HEK293 (cell line): Measurements from ENCODE around the gene GBX2.
A peak's percentile ranks its signal among the peaks of the same experiment; 100 is the strongest.

Experiments
- CTCF ChIA-PET: fragments of 350-600 bp; formaldehyde crosslinking; extraction: SDS; loops from one replicate; lab custom pipeline; 2021; ENCODE audit warnings: antibody characterized with exemption; lab: Yijun Ruan, JAX
- POLR2A ChIA-PET: fragments of 300-600 bp; formaldehyde crosslinking; extraction: SDS; loops from one replicate; lab custom pipeline; 2020; ENCODE audit warnings: antibody characterized with exemption, inconsistent platforms; lab: Yijun Ruan, JAX
- H3K27ac ChIP-seq: fragments of 200-500 bp; sonication (Bioruptor generic); 2 replicates; pipeline ENCODE4 v1.5.1; 2014; ENCODE audit warnings: low read depth, low read length, control low read depth, inconsistent platforms; ENCODE audit errors: extremely low read depth
- H3K36me3 ChIP-seq, 2 experiments: fragments of 200-500 bp in 1 of 2; sonication (Bioruptor generic) in 1 of 2; 1 replicate in 1 of 2; 2 replicates in 1 of 2; pipeline ENCODE4 v1.5.1; 2014 to 2017; ENCODE audit warnings: inconsistent platforms in 2 of 2, low read length in 2 of 2; ENCODE audit not compliant: control insufficient read depth in 2 of 2, insufficient read depth in 1 of 2
- H3K4me1 ChIP-seq: fragments of 200-500 bp; sonication (Bioruptor generic); 2 replicates; pipeline ENCODE4 v1.5.1; 2014; ENCODE audit warnings: mild to moderate bottlenecking, low read length, inconsistent platforms; ENCODE audit not compliant: control insufficient read depth, insufficient read depth
- H3K4me3 ChIP-seq: 2 replicates; pipeline ENCODE4 v1.5.1; 2011; ENCODE audit warnings: low read depth, mild to moderate bottlenecking, control low read depth, low read length, moderate library complexity
- H3K9me3 ChIP-seq: fragments of 200-500 bp; sonication (Bioruptor generic); 2 replicates; pipeline ENCODE4 v1.5.1; 2014; ENCODE audit warnings: low read depth, low read length, inconsistent platforms; ENCODE audit not compliant: control insufficient read depth, insufficient read depth
- EGR2 ChIP-seq: fragments of 450-650 bp; formaldehyde crosslinking; IDR thresholded peaks from 2 replicates; pipeline ENCODE4 v1.5.1; 2016; ENCODE audit warnings: low read depth, missing biosample characterization, missing genetic modification characterization
- GLIS1 ChIP-seq: fragments of 450-650 bp; formaldehyde crosslinking; IDR thresholded peaks from 2 replicates; pipeline ENCODE4 v1.5.1; 2016; ENCODE audit warnings: missing biosample characterization, missing genetic modification characterization
- PRDM1 ChIP-seq: fragments of 450-650 bp; formaldehyde crosslinking; IDR thresholded peaks from 2 replicates; pipeline ENCODE4; 2016; ENCODE audit warnings: missing biosample characterization, missing genetic modification characterization
- PRDM4 ChIP-seq: fragments of 450-650 bp; formaldehyde crosslinking; IDR thresholded peaks from 2 replicates; pipeline ENCODE4 v1.5.1; 2017; ENCODE audit warnings: missing biosample characterization, missing genetic modification characterization
- ZFHX2 ChIP-seq: fragments of 450-650 bp; formaldehyde crosslinking; conservative IDR thresholded peaks from 2 replicates; pipeline ENCODE4 v1.5.1; 2016; ENCODE audit warnings: missing biosample characterization, missing genetic modification characterization
- ZIC2 ChIP-seq: fragments of 450-650 bp; formaldehyde crosslinking; IDR thresholded peaks from 2 replicates; pipeline ENCODE4 v1.5.1; 2016; ENCODE audit warnings: missing biosample characterization, missing genetic modification characterization
- ZNF112 ChIP-seq: fragments of 450-650 bp; formaldehyde crosslinking; IDR thresholded peaks from 2 replicates; pipeline ENCODE4 v1.5.0; 2017; ENCODE audit warnings: missing biosample characterization, missing genetic modification characterization
- ZNF18 ChIP-seq: fragments of 450-650 bp; formaldehyde crosslinking; IDR thresholded peaks from 2 replicates; pipeline ENCODE4 v1.5.1; 2016; ENCODE audit warnings: missing biosample characterization, missing genetic modification characterization
- ZNF341 ChIP-seq: fragments of 450-650 bp; formaldehyde crosslinking; IDR thresholded peaks from 2 replicates; pipeline ENCODE4; 2016; ENCODE audit warnings: low read depth, missing biosample characterization, missing genetic modification characterization
- ZNF610 ChIP-seq: fragments of 450-650 bp; formaldehyde crosslinking; IDR thresholded peaks from 2 replicates; pipeline ENCODE4 v1.5.1; 2016; ENCODE audit warnings: missing biosample characterization, missing genetic modification characterization, borderline replicate concordance
- ZNF664 ChIP-seq: fragments of 450-650 bp; formaldehyde crosslinking; IDR thresholded peaks from 2 replicates; pipeline ENCODE4 v1.5.1; 2016; ENCODE audit warnings: missing biosample characterization, missing genetic modification characterization
- ZNF76 ChIP-seq: fragments of 450-650 bp; formaldehyde crosslinking; IDR thresholded peaks from 2 replicates; pipeline ENCODE4; 2016; ENCODE audit warnings: low read depth, missing biosample characterization, missing genetic modification characterization, borderline replicate concordance
- ZSCAN30 ChIP-seq: fragments of 450-650 bp; IDR thresholded peaks from 2 replicates; pipeline ENCODE4 v1.5.1; 2018; ENCODE audit warnings: missing biosample characterization, mild to moderate bottlenecking, missing genetic modification characterization, moderate library complexity
- TF ChIP-seq, protein P1 (sequence below): fragments of 450-650 bp; formaldehyde crosslinking; IDR thresholded peaks from 2 replicates; pipeline ENCODE4 v1.5.1; 2016; ENCODE audit warnings: missing biosample characterization, missing genetic modification characterization
- TF ChIP-seq, protein P2 (sequence below): fragments of 450-650 bp; formaldehyde crosslinking; IDR thresholded peaks from 2 replicates; pipeline ENCODE4 v1.5.1; 2016; ENCODE audit warnings: missing biosample characterization, missing genetic modification characterization

GBX2 gene

DNA sequence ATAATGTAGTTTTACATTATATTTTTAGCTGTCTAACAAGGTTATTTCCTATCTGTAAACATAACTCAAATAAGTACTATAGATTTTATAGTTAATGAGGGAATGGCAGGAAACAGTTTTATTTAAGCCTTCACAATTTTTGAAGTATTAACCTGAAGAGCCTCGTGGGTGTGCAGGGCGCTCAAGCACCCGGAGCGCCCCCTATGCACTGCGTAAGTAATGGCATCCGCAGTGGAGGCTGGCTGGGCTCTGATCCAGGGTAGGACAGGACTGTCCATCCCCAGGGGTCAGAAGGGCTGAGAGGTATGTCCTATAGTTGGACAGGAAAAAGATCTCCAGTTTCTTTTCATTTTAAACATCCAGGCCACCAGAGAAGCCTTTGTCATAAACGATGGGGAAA, 8.2 kb upstream of the GBX2 start (continued):
- TF ChIP-seq ZSCAN30 (tag by site-specific recombination) (no peak), ZNF112 (tag by site-specific recombination) (no peak), PRDM4 (tag by site-specific recombination) (no peak), ZNF76 (tag by site-specific recombination) (no peak), ZNF610 (tag by site-specific recombination) (no peak)
- TF ChIP-seq, protein P1, sequence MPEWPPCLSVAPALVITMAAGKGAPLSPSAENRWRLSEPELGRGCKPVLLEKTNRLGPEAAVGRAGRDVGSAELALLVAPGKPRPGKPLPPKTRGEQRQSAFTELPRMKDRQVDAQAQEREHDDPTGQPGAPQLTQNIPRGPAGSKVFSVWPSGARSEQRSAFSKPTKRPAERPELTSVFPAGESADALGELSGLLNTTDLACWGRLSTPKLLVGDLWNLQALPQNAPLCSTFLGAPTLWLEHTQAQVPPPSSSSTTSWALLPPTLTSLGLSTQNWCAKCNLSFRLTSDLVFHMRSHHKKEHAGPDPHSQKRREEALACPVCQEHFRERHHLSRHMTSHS (tag by site-specific recombination): no peak
- TF ChIP-seq, all 188 proteins: peak for 0

DNA sequence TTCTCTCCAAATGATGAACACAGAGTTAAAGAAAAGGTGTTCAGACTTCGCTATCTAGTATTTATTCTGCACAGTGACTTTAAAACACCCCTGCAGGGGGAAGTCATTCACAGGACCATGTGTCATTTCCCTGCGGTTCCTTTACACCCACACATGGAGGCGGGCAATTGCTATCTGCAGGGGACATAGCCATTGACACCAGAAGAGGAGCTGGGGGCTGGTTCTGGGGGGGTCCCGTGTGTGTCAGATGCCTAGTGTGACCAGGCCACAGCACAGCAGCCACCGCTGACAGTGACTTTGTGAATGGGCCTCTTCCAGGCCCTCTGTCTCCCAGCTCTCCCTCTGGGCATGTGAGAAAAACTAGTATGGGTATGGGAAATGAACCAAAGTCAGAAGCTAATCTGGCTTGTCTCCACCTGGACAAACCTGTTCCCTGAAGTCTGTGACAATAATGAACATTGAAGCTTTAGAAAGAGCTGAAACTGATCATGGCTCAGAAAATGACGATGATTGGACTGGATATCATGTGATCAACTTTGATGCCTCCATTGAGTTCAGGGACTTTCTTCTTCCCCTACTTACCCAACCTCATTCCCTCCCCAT, 7.5 kb upstream of the GBX2 start:
- Histone ChIP-seq H3K27ac (no peak overlapping the region), H3K4me3 (no peak overlapping the region), H3K4me1 (peaks cover 6% of the 10 kb centered on the region), H3K9me3 (no peaks in the 10 kb centered on the region), H3K36me3 (peaks cover 0 to 7% of the 10 kb centered on the region in 2 experiments; a peak in 1 of 3 replicates)
- ChIA-PET POLR2A (no interaction called here), CTCF (interaction anchor here (0.6 to 1.7 kb wide), 12 partner anchors 14 to 1022 kb away, joined by 3 to 17 read pairs (median 3); no protein-coding TSS in a partner anchor)
- TF ChIP-seq ZFHX2 (peak; percentile 64), PRDM1 (no peak), EGR2 (tag by site-specific recombination) (peak; percentile 38; the same call in 1 of the 2 replicates), GLIS1 (tag by site-specific recombination) (peak; percentile 70), ZIC2 (peak; percentile 79), ZNF664 (no peak)

GRCh38 chr2:236173729-236174607, 5.8 kb upstream of the GBX2 start:
- Histone ChIP-seq H3K27ac (no peak overlapping the region), H3K36me3 (peaks cover 0 to 11% of the 10 kb centered on the region in 2 experiments; a peak in 1 of 3 replicates), H3K4me1 (peaks cover 3% of the 10 kb centered on the region), H3K9me3 (no peaks in the 10 kb centered on the region), H3K4me3 (no peak overlapping the region)
- TF ChIP-seq ZNF341 (tag by site-specific recombination) (0 out of 2 replicates have a peak, but pooled peaks have one; percentile 14), ZNF18 (tag by site-specific recombination) (no peak), PRDM1 (0 out of 2 replicates have a peak, but pooled peaks have one; percentile 14)
- TF ChIP-seq, protein P2, sequence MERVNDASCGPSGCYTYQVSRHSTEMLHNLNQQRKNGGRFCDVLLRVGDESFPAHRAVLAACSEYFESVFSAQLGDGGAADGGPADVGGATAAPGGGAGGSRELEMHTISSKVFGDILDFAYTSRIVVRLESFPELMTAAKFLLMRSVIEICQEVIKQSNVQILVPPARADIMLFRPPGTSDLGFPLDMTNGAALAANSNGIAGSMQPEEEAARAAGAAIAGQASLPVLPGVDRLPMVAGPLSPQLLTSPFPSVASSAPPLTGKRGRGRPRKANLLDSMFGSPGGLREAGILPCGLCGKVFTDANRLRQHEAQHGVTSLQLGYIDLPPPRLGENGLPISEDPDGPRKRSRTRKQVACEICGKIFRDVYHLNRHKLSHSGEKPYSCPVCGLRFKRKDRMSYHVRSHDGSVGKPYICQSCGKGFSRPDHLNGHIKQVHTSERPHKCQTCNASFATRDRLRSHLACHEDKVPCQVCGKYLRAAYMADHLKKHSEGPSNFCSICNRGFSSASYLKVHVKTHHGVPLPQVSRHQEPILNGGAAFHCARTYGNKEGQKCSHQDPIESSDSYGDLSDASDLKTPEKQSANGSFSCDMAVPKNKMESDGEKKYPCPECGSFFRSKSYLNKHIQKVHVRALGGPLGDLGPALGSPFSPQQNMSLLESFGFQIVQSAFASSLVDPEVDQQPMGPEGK (tag by site-specific recombination): no peak
- ChIA-PET POLR2A (no interaction called here), CTCF (interaction anchor here (0.5 kb wide), 1 partner anchor 13 kb away, joined by 3 read pairs; no protein-coding TSS in a partner anchor)
